Measurements from ENCODE around the gene CHRNA7. TPM values are rescaled to one million over a fixed set of nuclear protein-coding genes. Genes with fewer than 3 reads are reported as not detected.
A peak's percentile ranks its signal among the peaks of the same experiment; 100 is the strongest.

The CHRNA7 gene
- total RNA-seq, 2 donors from 2014 or later, result 2.6 to 4.4 TPM

DNA sequence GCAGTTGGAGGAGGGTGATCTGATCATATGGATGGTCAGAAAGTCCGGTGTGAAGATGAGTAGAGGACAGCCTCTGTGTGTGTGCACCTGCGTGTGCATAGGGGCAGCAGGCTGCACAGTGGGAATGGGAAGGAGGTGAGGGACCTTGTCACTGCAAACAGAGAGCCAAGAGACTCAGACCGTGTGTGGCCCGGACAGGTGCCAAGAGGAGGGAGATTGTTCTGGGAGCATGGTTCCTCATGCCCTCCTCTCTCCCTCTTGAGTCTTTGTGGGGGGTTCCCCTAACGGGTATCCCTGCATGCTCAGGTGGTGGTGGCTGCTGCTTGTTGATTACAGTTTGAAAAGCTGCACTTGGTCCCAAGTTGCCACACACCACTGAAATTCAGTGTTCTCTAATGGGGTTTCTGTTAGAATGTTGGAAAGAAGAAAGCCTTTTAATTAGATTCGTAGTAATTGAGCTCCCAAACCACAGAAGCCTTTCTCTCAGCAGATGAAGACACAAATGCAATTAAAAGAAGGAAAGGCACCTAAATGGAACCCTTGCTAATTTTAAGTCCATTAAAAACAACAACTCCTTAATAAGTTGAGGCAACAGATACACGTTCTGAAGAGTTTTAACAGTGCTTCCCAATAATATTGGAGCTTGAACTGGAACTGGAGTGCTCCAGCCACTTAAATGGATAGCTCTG is 68.9 kb downstream of the CHRNA7 start:
- H3K4me1 ChIP-seq, result peaks cover 18% of the 10 kb centered on the region
- no peak for TF ChIP-seq CTCF (IDR thresholded peaks at IDR 0.05)
- no peak for TF ChIP-seq POLR2A (IDR thresholded peaks at IDR 0.05)
- WGBS, 2 donors, result 31 to 46% methylated on average over 7 of the region's 7 CpGs
- H3K9me3 ChIP-seq, result no peaks in the 10 kb centered on the region
- no peak overlapping the region for H3K27ac ChIP-seq
- no peaks in the 10 kb centered on the region for H3K36me3 ChIP-seq (replicated peaks in 1 of 2; ENCODE audit: insufficient read depth in 1 of 2, low read depth in 2 of 2)
- H3K27me3 ChIP-seq, result no peaks in the 10 kb centered on the region
- intact Hi-C loops (cut with DNase I), result no loop called here
- DNase-seq (peak in 1 of 4 donors; percentile 51), ATAC-seq (no peak)
- no peak overlapping the region for H3K4me3 ChIP-seq

DNA sequence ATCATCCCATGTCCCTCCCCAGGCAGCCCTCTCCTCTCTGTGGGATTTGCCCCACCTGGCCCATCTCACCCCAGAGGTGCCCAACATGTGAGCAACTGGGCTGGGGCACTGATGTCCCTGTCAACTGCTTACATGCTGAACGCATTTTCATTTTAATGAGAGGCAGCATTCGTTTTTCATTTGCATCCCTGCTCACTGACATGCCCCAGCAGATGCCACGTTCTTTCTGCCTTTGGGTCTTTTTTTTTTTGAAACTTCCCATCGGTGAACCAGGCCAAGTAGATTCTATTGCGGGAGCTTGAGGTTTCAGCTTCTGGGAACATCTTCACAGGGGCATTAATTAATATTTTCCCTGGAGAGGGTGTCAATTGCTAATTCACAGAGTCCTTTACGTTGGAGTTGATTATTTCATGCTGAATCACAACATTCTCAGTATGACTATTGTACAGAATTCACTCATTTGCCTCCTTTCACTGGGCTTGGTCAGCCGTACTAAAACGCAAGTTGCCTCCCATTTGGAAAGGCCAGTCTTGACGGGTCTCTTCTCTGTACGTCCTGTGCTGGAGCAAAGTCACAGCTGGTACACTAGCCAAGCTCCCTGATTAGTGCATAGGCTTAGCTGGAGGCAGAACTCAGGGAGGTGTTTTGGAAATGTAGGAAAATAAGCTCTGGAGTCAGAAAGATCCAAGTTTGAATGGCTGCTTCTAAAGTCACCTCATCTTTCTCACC is 69.8 kb downstream of the CHRNA7 start:
- ATAC-seq (no peak), DNase-seq (no peak)
- H3K36me3 ChIP-seq (replicated peaks in 1 of 2; ENCODE audit: insufficient read depth in 1 of 2, low read depth in 2 of 2), result no peaks in the 10 kb centered on the region
- intact Hi-C loops (cut with DNase I), result no loop called here
- TF ChIP-seq CTCF (IDR thresholded peaks at IDR 0.05) (no peak), POLR2A (IDR thresholded peaks at IDR 0.05) (no peak)
- 80 to 82% methylated on average over 10 of the region's 10 CpGs for WGBS, 2 donors
- H3K27ac ChIP-seq, result no peak overlapping the region
- H3K27me3 ChIP-seq, result no peaks in the 10 kb centered on the region
- H3K9me3 ChIP-seq, result no peaks in the 10 kb centered on the region
- H3K4me1 ChIP-seq, result peaks cover 19% of the 10 kb centered on the region
- no peak overlapping the region for H3K4me3 ChIP-seq

DNA sequence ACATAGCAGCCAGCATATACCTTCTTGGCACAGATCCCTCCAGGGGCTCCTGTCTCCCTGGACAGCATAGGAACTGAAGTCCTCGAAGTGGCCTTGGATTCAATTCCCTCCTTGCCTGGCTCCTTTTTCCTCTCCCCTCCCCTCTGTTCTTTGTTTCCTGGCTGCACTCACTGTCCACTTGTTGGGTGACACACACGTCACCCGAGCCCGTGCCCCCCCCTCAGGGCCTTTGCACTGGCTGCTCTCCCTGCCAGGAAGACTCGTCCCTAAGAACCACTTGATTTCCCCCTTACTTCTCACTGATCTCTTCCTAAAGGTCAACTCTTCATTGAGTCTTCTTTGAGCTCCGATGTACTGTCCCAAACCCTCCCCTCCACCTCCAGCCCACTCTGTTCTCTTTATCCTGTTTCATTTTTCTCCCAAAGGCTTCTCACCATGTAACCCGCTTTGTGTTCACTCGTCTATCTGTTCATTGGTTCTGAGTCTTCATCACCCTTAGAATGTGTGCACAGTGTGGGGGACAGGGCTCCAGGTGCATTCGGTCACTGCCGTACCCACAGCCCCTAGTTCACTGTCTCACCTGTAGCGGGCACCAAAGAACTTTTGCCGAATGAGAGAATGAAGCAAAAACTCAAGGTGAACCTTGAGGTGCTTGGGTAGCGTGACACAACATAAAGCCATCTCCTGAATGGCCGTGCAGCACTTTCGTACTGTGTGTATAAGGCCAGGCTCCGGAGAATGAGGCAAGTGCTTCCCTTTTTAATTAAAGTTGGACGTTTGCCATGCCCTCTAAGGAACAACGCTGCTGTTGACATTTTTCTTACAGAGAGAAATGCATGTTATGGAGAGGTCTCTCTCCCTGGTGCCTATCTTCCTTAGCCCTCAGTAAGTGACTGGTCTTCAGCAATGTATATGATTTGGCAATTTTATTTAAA is 74.0 kb downstream of the CHRNA7 start:
- peak in 3 of 4 donors; percentile 19 to 67 (median 36) for DNase-seq
- intact Hi-C loops (cut with DNase I), result no loop called here
- Histone ChIP-seq H3K4me3 (no peak overlapping the region), H3K27me3 (no peaks in the 10 kb centered on the region), H3K9me3 (no peaks in the 10 kb centered on the region), H3K36me3 (replicated peaks in 1 of 2; ENCODE audit: insufficient read depth in 1 of 2, low read depth in 2 of 2) (no peaks in the 10 kb centered on the region), H3K4me1 (peaks cover 16% of the 10 kb centered on the region), H3K27ac (no peak overlapping the region)
- ATAC-seq, result peak; percentile 70
- TF ChIP-seq CTCF (IDR thresholded peaks at IDR 0.05), result peak; percentile 17 to 82 (median 53)
- no peak for TF ChIP-seq POLR2A (IDR thresholded peaks at IDR 0.05)
- WGBS, 2 donors, result 48 to 61% methylated on average over 18 of the region's 18 CpGs

GRCh38 chr15:32105258-32106241 is 75.2 kb downstream of the CHRNA7 start:
- TF ChIP-seq CTCF (IDR thresholded peaks at IDR 0.05) (no peak), POLR2A (IDR thresholded peaks at IDR 0.05) (no peak)
- Histone ChIP-seq H3K27me3 (no peaks in the 10 kb centered on the region), H3K36me3 (replicated peaks in 1 of 2; ENCODE audit: insufficient read depth in 1 of 2, low read depth in 2 of 2) (no peaks in the 10 kb centered on the region), H3K4me3 (no peak overlapping the region), H3K4me1 (peaks cover 16% of the 10 kb centered on the region), H3K9me3 (no peaks in the 10 kb centered on the region), H3K27ac (peak overlapping the region in 3 of 4 donors; percentile 8 to 37 (median 29))
- 39 to 42% methylated on average over 11 of the region's 11 CpGs for WGBS, 2 donors
- intact Hi-C loops (cut with DNase I), result no loop called here
- ATAC-seq, result peak; percentile 63
- peak; percentile 50 to 83 (median 60) for DNase-seq
